Thymus (tissue), 11 donors: Measurements from ENCODE around the gene GPR176. TPM values are rescaled to one million over a fixed set of nuclear protein-coding genes. Genes with fewer than 3 reads are reported as not detected.

ENCODE experiments used
- DNase-seq, 9 donors: peaks; one replicate each; pipeline ENCODE4 v3.0.0-alpha.2; 2013; ENCODE audit warnings: low spot score in 9 of 9, low read depth in 6 of 9, missing footprints in 1 of 9
- H3K27ac ChIP-seq, 2 donors: one replicate each; pipeline ENCODE4 v1.5.1; 2013; ENCODE audit warnings: control low read depth in 1 of 2, low read depth in 1 of 2, low read length in 1 of 2, mild to moderate bottlenecking in 1 of 2, moderate library complexity in 1 of 2
- H3K27me3 ChIP-seq, 2 donors: one replicate each; pipeline ENCODE4 v1.5.1; 2013; ENCODE audit warnings: low read length in 1 of 2; ENCODE audit not compliant: control insufficient read depth in 2 of 2, insufficient read depth in 1 of 2
- H3K36me3 ChIP-seq, 2 donors: one replicate each; pipeline ENCODE4 v1.5.1; 2013; ENCODE audit warnings: low read length in 1 of 2, mild to moderate bottlenecking in 1 of 2, moderate library complexity in 1 of 2; ENCODE audit not compliant: control insufficient read depth in 2 of 2, insufficient read depth in 2 of 2
- H3K4me1 ChIP-seq, 2 donors: one replicate each; pipeline ENCODE4 v1.5.1; 2013; ENCODE audit warnings: low read length in 2 of 2; ENCODE audit not compliant: control insufficient read depth in 2 of 2, insufficient read depth in 2 of 2
- H3K4me3 ChIP-seq, 2 donors: one replicate each; pipeline ENCODE4 v1.5.1; 2013; ENCODE audit warnings: low read length in 2 of 2, control low read depth in 1 of 2, mild to moderate bottlenecking in 1 of 2
- H3K9me3 ChIP-seq, 2 donors: one replicate each; pipeline ENCODE4 v1.5.1; 2013; ENCODE audit warnings: low read length in 1 of 2, mild to moderate bottlenecking in 1 of 2; ENCODE audit not compliant: control insufficient read depth in 2 of 2, insufficient read depth in 1 of 2
- WGBS: extraction: QIAGEN DNeasy Blood & Tissue Kit; methylation state at CpG from one replicate; pipeline ENCODE4 v1.1.7; 2013; 5-methylcytosine and 5-hydroxymethylcytosine counted together
- polyA plus RNA-seq: library from polyadenylated mRNA; stranded (reverse); fragments of 200-250 nt; gene quantifications from one replicate; pipeline ENCODE4 v1.2.3, GENCODE V29; 2013
- total RNA-seq: library from RNA; stranded (reverse); fragments of 120-200 nt; gene quantifications from one replicate; pipeline ENCODE4 v1.2.4, GENCODE V29; 2013
- donor health status: healthy.

Gene GPR176
- total and polyA plus RNA-seq, 2 donors: 2.9 to 3.5 TPM

GRCh38 chr15:39801641-39802309 lies 118.3 kb downstream of the GPR176 start:
- no peaks in the 10 kb centered on the region for H3K27me3 ChIP-seq
- DNase-seq: no peak
- WGBS: 90% methylated on average over 19 of the region's 19 CpGs

GRCh38 chr15:39799552-39800011 lies 120.5 kb downstream of the GPR176 start:
- Histone ChIP-seq H3K9me3 (no peaks in the 10 kb centered on the region), H3K4me3 (no peak overlapping the region), H3K4me1 (no peaks in the 10 kb centered on the region), H3K27ac (no peak overlapping the region), H3K36me3 (no peaks in the 10 kb centered on the region), H3K27me3 (no peaks in the 10 kb centered on the region)
- no peak for DNase-seq
- 76% methylated on average over 6 of the region's 6 CpGs for WGBS

More at GRCh38 chr15:39801641-39802309, 118.3 kb downstream of the GPR176 start:
- Histone ChIP-seq H3K9me3 (no peaks in the 10 kb centered on the region), H3K4me3 (no peak overlapping the region), H3K36me3 (no peaks in the 10 kb centered on the region), H3K27ac (no peak overlapping the region), H3K4me1 (no peaks in the 10 kb centered on the region)

GRCh38 chr15:39798382-39798781 lies 121.7 kb downstream of the GPR176 start:
- Histone ChIP-seq H3K27me3 (no peaks in the 10 kb centered on the region), H3K9me3 (no peaks in the 10 kb centered on the region), H3K4me3 (no peak overlapping the region), H3K36me3 (no peaks in the 10 kb centered on the region), H3K4me1 (no peaks in the 10 kb centered on the region), H3K27ac (no peak overlapping the region)
- no peak for DNase-seq
- WGBS: 96% methylated on average over 6 of the region's 6 CpGs

- no peaks in the 10 kb centered on the region for H3K4me1 ChIP-seq
- no peak overlapping the region for H3K27ac ChIP-seq
- 95% methylated on average over 6 of the region's 6 CpGs for WGBS
- H3K36me3 ChIP-seq: no peaks in the 10 kb centered on the region
- H3K9me3 ChIP-seq: no peaks in the 10 kb centered on the region
- H3K4me3 ChIP-seq: no peak overlapping the region
- H3K27me3 ChIP-seq: no peaks in the 10 kb centered on the region
- DNase-seq: no peak
Observed at GRCh38 chr15:39797407-39797806, 122.7 kb downstream of the GPR176 start.

- H3K4me1 ChIP-seq: no peaks in the 10 kb centered on the region
- no peak for DNase-seq
- H3K27me3 ChIP-seq: no peaks in the 10 kb centered on the region
- no peak overlapping the region for H3K4me3 ChIP-seq
- H3K9me3 ChIP-seq: no peaks in the 10 kb centered on the region
- no peaks in the 10 kb centered on the region for H3K36me3 ChIP-seq
- no peak overlapping the region for H3K27ac ChIP-seq
- WGBS: 97% methylated on average over 5 of the region's 5 CpGs
Observed at GRCh38 chr15:39796601-39797000, 123.5 kb downstream of the GPR176 start.

GRCh38 chr15:39795486-39795885 lies 124.6 kb downstream of the GPR176 start:
- H3K9me3 ChIP-seq: no peaks in the 10 kb centered on the region
- H3K27me3 ChIP-seq: no peaks in the 10 kb centered on the region
- H3K4me1 ChIP-seq: no peaks in the 10 kb centered on the region
- H3K27ac ChIP-seq: no peak overlapping the region
- 90% methylated on average over 3 of the region's 3 CpGs for whole genome bisulfite sequencing
- H3K36me3 ChIP-seq: no peaks in the 10 kb centered on the region
- no peak for DNase-seq
- no peak overlapping the region for H3K4me3 ChIP-seq

GRCh38 chr15:39794954-39795353 lies 125.1 kb downstream of the GPR176 start:
- H3K4me1 ChIP-seq: no peaks in the 10 kb centered on the region
- no peaks in the 10 kb centered on the region for H3K27me3 ChIP-seq
- H3K27ac ChIP-seq: no peak overlapping the region
- 91% methylated on average over 3 of the region's 3 CpGs for WGBS
- DNase-seq: no peak
- H3K4me3 ChIP-seq: no peak overlapping the region
- no peaks in the 10 kb centered on the region for H3K36me3 ChIP-seq
- H3K9me3 ChIP-seq: no peaks in the 10 kb centered on the region

- 96% methylated on average over 4 of the region's 4 CpGs for WGBS
Observed at GRCh38 chr15:39793923-39794322, 126.1 kb downstream of the GPR176 start.

GRCh38 chr15:39792844-39793335 lies 127.2 kb downstream of the GPR176 start:
- H3K4me1 ChIP-seq: peaks cover 2 to 4% of the 10 kb centered on the region in 2 donors
- no peaks in the 10 kb centered on the region for H3K27me3 ChIP-seq
- no peaks in the 10 kb centered on the region for H3K36me3 ChIP-seq
- no peak overlapping the region for H3K4me3 ChIP-seq
- WGBS: 16% methylated on average over 4 of the region's 4 CpGs
- H3K27ac ChIP-seq: no peak overlapping the region
- no peaks in the 10 kb centered on the region for H3K9me3 ChIP-seq
- DNase-seq: no peak

More at GRCh38 chr15:39793923-39794322, 126.1 kb downstream of the GPR176 start:
- Histone ChIP-seq H3K27me3 (no peaks in the 10 kb centered on the region), H3K36me3 (no peaks in the 10 kb centered on the region), H3K9me3 (no peaks in the 10 kb centered on the region), H3K4me3 (no peak overlapping the region), H3K27ac (no peak overlapping the region), H3K4me1 (no peaks in the 10 kb centered on the region)
- DNase-seq: no peak
